Measurements from ENCODE around the gene TFB2M.

Gene TFB2M

GRCh38 chr1:246517391-246517790, 48.7 kb downstream of the TFB2M start:
- no peak overlapping the region for H2BK120ac ChIP-seq (ENCODE audit: low read depth, low read length)
- no peak overlapping the region for H2BK15ac ChIP-seq (ENCODE audit: low read depth, poor library complexity, severe bottlenecking)
- H3K79me1 ChIP-seq (replicated peaks; ENCODE audit: low read length, poor library complexity, severe bottlenecking), result no peaks in the 10 kb centered on the region
- no peaks in the 10 kb centered on the region for H3K27me3 ChIP-seq (ENCODE audit: control insufficient read depth in 1 of 2, insufficient read depth in 1 of 2, low read length in 2 of 2)
- no peaks in the 10 kb centered on the region for H3K4me1 ChIP-seq (ENCODE audit: control insufficient read depth, insufficient read depth, low read depth, low read length)
- no peak overlapping the region for H4K91ac ChIP-seq (ENCODE audit: low read length)
- no peak overlapping the region for H4K8ac ChIP-seq (ENCODE audit: low read length)
- H2BK12ac ChIP-seq (ENCODE audit: low read length in 2 of 2), result no peak overlapping the region
- H3K4me3 ChIP-seq (ENCODE audit: insufficient read depth in 1 of 2, low read depth in 1 of 2, low read length in 2 of 2), result no peak overlapping the region
- no peak overlapping the region for H3K9ac ChIP-seq (ENCODE audit: low read length)
- no peak overlapping the region for H3K4me2 ChIP-seq (ENCODE audit: low read length, poor library complexity, severe bottlenecking)
- H3K23ac ChIP-seq (ENCODE audit: low read length in 2 of 2), result no peak overlapping the region
- no peaks in the 10 kb centered on the region for H3K36me3 ChIP-seq (ENCODE audit: control insufficient read depth in 1 of 2, insufficient read depth in 2 of 2, low read depth in 1 of 2, low read length in 2 of 2)
- 82% methylated on average over 7 of the region's 7 CpGs for WGBS
- H2AK5ac ChIP-seq (ENCODE audit: low read length, severe bottlenecking), result no peak overlapping the region
- H3K9me3 ChIP-seq (ENCODE audit: control insufficient read depth, low read length), result peaks cover 40% of the 10 kb centered on the region
- no peak overlapping the region for H2AFZ ChIP-seq (ENCODE audit: low read depth, low read length)
- H3K27ac ChIP-seq (ENCODE audit: low read length, poor library complexity, severe bottlenecking), result no peak overlapping the region
- no peak overlapping the region for H3K4ac ChIP-seq (ENCODE audit: low read depth in 1 of 2, low read length in 2 of 2)
- no peak for DNase-seq
- H3K14ac ChIP-seq (ENCODE audit: low read length in 2 of 2), result no peak overlapping the region
- no peak overlapping the region for H3K18ac ChIP-seq (ENCODE audit: low read depth in 1 of 2, low read length in 2 of 2)
- no peak overlapping the region for H2BK5ac ChIP-seq (ENCODE audit: low read depth, low read length, poor library complexity, severe bottlenecking)

- H3K9me3 ChIP-seq (ENCODE audit: control insufficient read depth, low read length), result peaks cover 40% of the 10 kb centered on the region
- H3K18ac ChIP-seq (ENCODE audit: low read depth in 1 of 2, low read length in 2 of 2), result no peak overlapping the region
- H4K8ac ChIP-seq (ENCODE audit: low read length), result no peak overlapping the region
- H2BK5ac ChIP-seq (ENCODE audit: low read depth, low read length, poor library complexity, severe bottlenecking), result no peak overlapping the region
- H4K91ac ChIP-seq (ENCODE audit: low read length), result no peak overlapping the region
- H3K4me1 ChIP-seq (ENCODE audit: control insufficient read depth, insufficient read depth, low read depth, low read length), result no peaks in the 10 kb centered on the region
- no peaks in the 10 kb centered on the region for H3K36me3 ChIP-seq (ENCODE audit: control insufficient read depth in 1 of 2, insufficient read depth in 2 of 2, low read depth in 1 of 2, low read length in 2 of 2)
- no peak overlapping the region for H3K4ac ChIP-seq (ENCODE audit: low read depth in 1 of 2, low read length in 2 of 2)
- no peak overlapping the region for H3K9ac ChIP-seq (ENCODE audit: low read length)
- H3K23ac ChIP-seq (ENCODE audit: low read length in 2 of 2), result no peak overlapping the region
- 96% methylated on average over 10 of the region's 10 CpGs for WGBS
- H3K79me1 ChIP-seq (replicated peaks; ENCODE audit: low read length, poor library complexity, severe bottlenecking), result no peaks in the 10 kb centered on the region
- H2BK12ac ChIP-seq (ENCODE audit: low read length in 2 of 2), result no peak overlapping the region
- no peak overlapping the region for H2AK5ac ChIP-seq (ENCODE audit: low read length, severe bottlenecking)
- H2BK120ac ChIP-seq (ENCODE audit: low read depth, low read length), result no peak overlapping the region
- H3K27me3 ChIP-seq (ENCODE audit: control insufficient read depth in 1 of 2, insufficient read depth in 1 of 2, low read length in 2 of 2), result no peaks in the 10 kb centered on the region
- no peak overlapping the region for H2AFZ ChIP-seq (ENCODE audit: low read depth, low read length)
- no peak overlapping the region for H2BK15ac ChIP-seq (ENCODE audit: low read depth, poor library complexity, severe bottlenecking)
- no peak overlapping the region for H3K4me3 ChIP-seq (ENCODE audit: insufficient read depth in 1 of 2, low read depth in 1 of 2, low read length in 2 of 2)
- H3K14ac ChIP-seq (ENCODE audit: low read length in 2 of 2), result no peak overlapping the region
- no peak for DNase-seq
- no peak overlapping the region for H3K27ac ChIP-seq (ENCODE audit: low read length, poor library complexity, severe bottlenecking)
- H3K4me2 ChIP-seq (ENCODE audit: low read length, poor library complexity, severe bottlenecking), result no peak overlapping the region
Observed at GRCh38 chr1:246516126-246516525, 49.9 kb downstream of the TFB2M start.

- Histone ChIP-seq H2AFZ (ENCODE audit: low read depth, low read length) (no peak overlapping the region), H3K27ac (ENCODE audit: low read length, poor library complexity, severe bottlenecking) (no peak overlapping the region), H3K9me3 (ENCODE audit: control insufficient read depth, low read length) (peaks cover 40% of the 10 kb centered on the region), H3K27me3 (ENCODE audit: control insufficient read depth in 1 of 2, insufficient read depth in 1 of 2, low read length in 2 of 2) (no peaks in the 10 kb centered on the region), H3K4me1 (ENCODE audit: control insufficient read depth, insufficient read depth, low read depth, low read length) (no peaks in the 10 kb centered on the region), H3K23ac (ENCODE audit: low read length in 2 of 2) (no peak overlapping the region), H3K4me2 (ENCODE audit: low read length, poor library complexity, severe bottlenecking) (no peak overlapping the region), H2BK15ac (ENCODE audit: low read depth, poor library complexity, severe bottlenecking) (no peak overlapping the region), H3K4me3 (ENCODE audit: insufficient read depth in 1 of 2, low read depth in 1 of 2, low read length in 2 of 2) (no peak overlapping the region), H3K18ac (ENCODE audit: low read depth in 1 of 2, low read length in 2 of 2) (no peak overlapping the region), H4K8ac (ENCODE audit: low read length) (no peak overlapping the region), H2BK5ac (ENCODE audit: low read depth, low read length, poor library complexity, severe bottlenecking) (no peak overlapping the region), H4K91ac (ENCODE audit: low read length) (no peak overlapping the region), H3K36me3 (ENCODE audit: control insufficient read depth in 1 of 2, insufficient read depth in 2 of 2, low read depth in 1 of 2, low read length in 2 of 2) (no peaks in the 10 kb centered on the region), H3K14ac (ENCODE audit: low read length in 2 of 2) (no peak overlapping the region), H3K79me1 (replicated peaks; ENCODE audit: low read length, poor library complexity, severe bottlenecking) (no peaks in the 10 kb centered on the region), H3K4ac (ENCODE audit: low read depth in 1 of 2, low read length in 2 of 2) (no peak overlapping the region), H2AK5ac (ENCODE audit: low read length, severe bottlenecking) (no peak overlapping the region), H2BK12ac (ENCODE audit: low read length in 2 of 2) (no peak overlapping the region), H2BK120ac (ENCODE audit: low read depth, low read length) (no peak overlapping the region), H3K9ac (ENCODE audit: low read length) (no peak overlapping the region)
- no peak for DNase-seq
- 83% methylated on average over 1 of the region's 3 CpGs for WGBS
Observed at GRCh38 chr1:246515390-246516005, 50.6 kb downstream of the TFB2M start.

- Histone ChIP-seq H2BK15ac (ENCODE audit: low read depth, poor library complexity, severe bottlenecking) (no peak overlapping the region), H3K14ac (ENCODE audit: low read length in 2 of 2) (no peak overlapping the region), H2BK12ac (ENCODE audit: low read length in 2 of 2) (no peak overlapping the region), H3K27ac (ENCODE audit: low read length, poor library complexity, severe bottlenecking) (no peak overlapping the region), H3K4me1 (ENCODE audit: control insufficient read depth, insufficient read depth, low read depth, low read length) (no peaks in the 10 kb centered on the region), H3K9ac (ENCODE audit: low read length) (no peak overlapping the region), H3K18ac (ENCODE audit: low read depth in 1 of 2, low read length in 2 of 2) (no peak overlapping the region), H2BK120ac (ENCODE audit: low read depth, low read length) (no peak overlapping the region), H3K27me3 (ENCODE audit: control insufficient read depth in 1 of 2, insufficient read depth in 1 of 2, low read length in 2 of 2) (no peaks in the 10 kb centered on the region), H3K79me1 (replicated peaks; ENCODE audit: low read length, poor library complexity, severe bottlenecking) (no peaks in the 10 kb centered on the region), H4K91ac (ENCODE audit: low read length) (no peak overlapping the region), H3K9me3 (ENCODE audit: control insufficient read depth, low read length) (peaks cover 40% of the 10 kb centered on the region), H4K8ac (ENCODE audit: low read length) (no peak overlapping the region), H3K36me3 (ENCODE audit: control insufficient read depth in 1 of 2, insufficient read depth in 2 of 2, low read depth in 1 of 2, low read length in 2 of 2) (no peaks in the 10 kb centered on the region), H2BK5ac (ENCODE audit: low read depth, low read length, poor library complexity, severe bottlenecking) (no peak overlapping the region), H3K4me3 (ENCODE audit: insufficient read depth in 1 of 2, low read depth in 1 of 2, low read length in 2 of 2) (no peak overlapping the region), H2AFZ (ENCODE audit: low read depth, low read length) (no peak overlapping the region), H3K23ac (ENCODE audit: low read length in 2 of 2) (no peak overlapping the region), H3K4ac (ENCODE audit: low read depth in 1 of 2, low read length in 2 of 2) (no peak overlapping the region), H3K4me2 (ENCODE audit: low read length, poor library complexity, severe bottlenecking) (no peak overlapping the region), H2AK5ac (ENCODE audit: low read length, severe bottlenecking) (no peak overlapping the region)
- DNase-seq, result no peak
- 87% methylated on average over 7 of the region's 7 CpGs for WGBS
Observed at GRCh38 chr1:246513619-246514343, 52.3 kb downstream of the TFB2M start.
